ENCODE data around the gene PARP4. TPM values are rescaled to one million over a fixed set of nuclear protein-coding genes. Genes with fewer than 3 reads are reported as not detected.

The PARP4 gene
- total RNA-seq, 6 experiments from 2014 or later: 23.0 to 41.2 (median 36.5) TPM

- Histone ChIP-seq H3K27ac (no peak overlapping the region), H3K9me3 (no peaks in the 10 kb centered on the region), H3K36me3 (no peaks in the 10 kb centered on the region), H3K4me3 (no peak overlapping the region), H3K4me1 (no peaks in the 10 kb centered on the region), H3K27me3 (no peaks in the 10 kb centered on the region)
- DNase-seq: no peak
- no peak for TF ChIP-seq CTCF (IDR thresholded peaks at IDR 0.05)
- no peak for TF ChIP-seq POLR2A (IDR thresholded peaks at IDR 0.05)
- no peak for ATAC-seq
- WGBS (ENCODE audit: insufficient coverage, low coverage, low lambda C conversion rate, missing lambda C conversion rate): 51% methylated on average over 3 of the region's 4 CpGs
- intact Hi-C loops (cut with DNase I): no loop called here
These were observed 16.3 kb upstream of the PARP4 start for GRCh38 chr13:24528816-24529398.

GRCh38 chr13:24527266-24527775, 14.7 kb upstream of the PARP4 start:
- intact Hi-C loops (cut with DNase I): no loop called here
- 68% methylated on average over 6 of the region's 6 CpGs for WGBS (ENCODE audit: insufficient coverage, low coverage, low lambda C conversion rate, missing lambda C conversion rate)
- Histone ChIP-seq H3K4me3 (no peak overlapping the region), H3K4me1 (no peaks in the 10 kb centered on the region), H3K27ac (no peak overlapping the region), H3K9me3 (no peaks in the 10 kb centered on the region), H3K27me3 (no peaks in the 10 kb centered on the region), H3K36me3 (no peaks in the 10 kb centered on the region)
- TF ChIP-seq POLR2A (IDR thresholded peaks at IDR 0.05) (no peak), CTCF (IDR thresholded peaks at IDR 0.05) (no peak)
- DNase-seq: no peak
- ATAC-seq: no peak

- WGBS (ENCODE audit: insufficient coverage, low coverage, low lambda C conversion rate, missing lambda C conversion rate): 100% methylated on average over 1 of the region's 1 CpG
- Histone ChIP-seq H3K4me1 (no peaks in the 10 kb centered on the region), H3K4me3 (no peak overlapping the region), H3K36me3 (no peaks in the 10 kb centered on the region), H3K27ac (no peak overlapping the region), H3K9me3 (no peaks in the 10 kb centered on the region), H3K27me3 (no peaks in the 10 kb centered on the region)
- DNase-seq (no peak), ATAC-seq (no peak)
- TF ChIP-seq CTCF (IDR thresholded peaks at IDR 0.05) (no peak), POLR2A (IDR thresholded peaks at IDR 0.05) (no peak)
- intact Hi-C loops (cut with DNase I): no loop called here
These were observed 8.2 kb upstream of the PARP4 start for GRCh38 chr13:24520733-24521132.

- Histone ChIP-seq H3K4me1 (peaks cover 0 to 1% (median 0%) of the 10 kb centered on the region in 4 donors), H3K27me3 (no peaks in the 10 kb centered on the region), H3K36me3 (no peaks in the 10 kb centered on the region), H3K27ac (no peak overlapping the region), H3K9me3 (no peaks in the 10 kb centered on the region), H3K4me3 (no peak overlapping the region)
- no peak for TF ChIP-seq CTCF (IDR thresholded peaks at IDR 0.05)
- TF ChIP-seq POLR2A (IDR thresholded peaks at IDR 0.05): no peak
- ATAC-seq (no peak), DNase-seq (no peak)
- WGBS (ENCODE audit: insufficient coverage, low coverage, low lambda C conversion rate, missing lambda C conversion rate): 89% methylated on average over 6 of the region's 6 CpGs
- intact Hi-C loops (cut with DNase I): no loop called here
These were observed 4.3 kb upstream of the PARP4 start for GRCh38 chr13:24516919-24517318.

Data from right lobe of liver (tissue), 6 donors.